Activated CD4-positive, CD25-positive, alpha-beta regulatory T cell (primary cell): Measurements from ENCODE around the gene NKD2.
"Not testable (repeated sequence)": the region's sequence is repeated elsewhere in the genome, so short reads cannot be mapped to it uniquely, and the experiment has no call there.

ENCODE experiments used
- DNase-seq, 4 experiments: peaks; one replicate each; lab custom pipeline; 2025; lab: John Stamatoyannopoulos, UW

NKD2 gene

DNA sequence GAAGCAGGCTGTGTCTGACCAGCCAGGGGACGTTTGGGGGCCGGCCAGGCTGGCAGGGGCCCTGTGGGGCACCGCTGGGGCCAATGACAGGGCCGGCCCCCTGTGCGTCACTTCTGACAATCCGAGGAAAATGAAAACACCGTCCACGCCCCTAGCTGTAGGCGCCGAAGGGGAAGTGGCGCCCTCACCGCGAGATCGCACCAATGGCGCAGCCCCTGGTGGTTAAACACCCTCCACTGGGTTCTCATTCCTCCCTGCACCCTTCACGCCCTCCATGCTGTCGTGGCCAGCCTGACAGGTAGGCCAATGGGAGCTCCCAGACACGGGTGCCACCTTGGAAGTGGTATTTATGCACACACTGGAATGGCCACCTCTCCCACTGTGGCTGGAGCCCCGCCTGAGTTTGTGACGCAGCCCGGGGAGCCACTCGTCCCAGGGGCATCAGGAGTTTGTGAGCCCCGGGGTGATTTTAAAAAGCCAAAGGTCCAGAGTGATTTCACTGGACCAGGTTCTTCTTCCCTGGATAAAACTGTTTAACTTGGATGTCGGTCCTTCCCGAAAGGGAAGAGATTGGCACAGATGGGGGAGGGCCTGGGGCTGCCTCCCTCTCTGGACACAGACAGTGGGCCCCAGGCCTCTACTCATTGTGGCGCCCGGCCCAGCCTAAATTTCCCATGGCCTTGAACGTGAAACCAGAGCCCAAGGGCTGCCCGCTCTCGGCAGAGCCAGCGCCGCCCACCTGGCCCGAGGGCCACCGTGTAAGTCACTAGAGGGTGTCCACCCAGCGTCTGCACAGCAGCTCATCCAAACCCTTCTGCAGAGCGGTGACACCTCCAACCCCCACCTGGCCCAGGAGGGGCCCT, 49.7 kb downstream of the NKD2 start:
- no peak for DNase-seq

DNA sequence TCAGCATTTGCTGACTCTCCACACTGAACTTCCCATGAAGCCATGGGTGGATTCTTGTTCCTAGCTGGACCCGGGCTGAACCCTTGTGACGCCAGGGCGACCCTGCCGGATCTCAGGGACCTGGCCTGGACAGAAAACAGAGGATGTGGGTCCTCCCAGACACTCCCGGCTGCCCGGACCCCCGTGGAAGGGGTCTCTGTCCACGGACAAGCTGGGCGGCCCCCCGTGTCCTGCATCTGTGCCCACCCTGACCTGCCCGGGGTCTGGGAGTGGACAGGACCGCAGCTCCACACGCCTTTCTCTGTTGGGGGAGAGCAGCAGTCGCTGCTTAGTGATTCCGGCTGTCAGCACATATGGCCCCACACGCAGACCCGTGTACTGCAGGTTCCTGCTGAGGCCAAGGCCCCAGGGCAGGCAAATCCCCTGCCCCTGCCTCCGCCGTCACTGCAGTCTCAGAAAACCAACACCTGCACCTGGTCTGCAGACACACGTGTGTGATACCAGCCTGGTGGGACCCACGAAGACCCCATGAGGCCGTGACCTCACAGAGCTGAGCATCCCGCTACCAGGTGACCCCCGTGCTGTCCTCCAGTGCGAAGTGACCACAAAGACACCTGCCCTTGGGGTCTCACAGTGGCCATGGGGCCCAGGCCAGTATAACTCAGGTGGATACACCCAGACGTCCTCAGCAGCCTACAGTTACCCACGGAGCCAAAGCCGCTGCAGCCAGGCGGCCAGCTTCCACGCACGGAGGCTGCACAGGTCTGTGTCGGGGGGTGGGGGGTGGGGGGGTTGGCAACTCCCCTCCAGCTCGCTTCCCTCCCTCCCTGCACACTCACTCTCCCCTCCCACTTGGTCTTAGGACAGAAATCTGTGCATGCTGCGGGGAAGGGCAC, 50.6 kb downstream of the NKD2 start:
- DNase-seq, result no peak

DNA sequence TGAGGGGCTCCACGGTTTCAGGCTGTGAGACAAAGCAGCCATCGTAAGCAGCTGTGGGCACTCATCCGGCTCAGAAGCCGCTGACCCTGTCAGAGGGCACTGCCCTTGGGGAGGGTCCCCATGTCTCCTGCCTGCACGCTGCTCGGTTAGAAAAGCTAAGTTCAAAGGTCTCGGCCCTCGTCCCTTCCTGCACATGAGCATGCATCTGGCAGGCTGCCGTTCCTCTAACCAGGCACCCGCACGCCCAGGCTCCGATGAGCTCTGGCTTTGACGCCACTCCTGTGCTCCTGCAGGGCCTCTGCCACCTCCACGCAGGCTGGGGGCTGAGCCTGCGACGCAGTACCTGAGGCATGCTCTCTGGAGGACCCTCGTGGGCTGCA, 51.3 kb downstream of the NKD2 start:
- no peak for DNase-seq

DNA sequence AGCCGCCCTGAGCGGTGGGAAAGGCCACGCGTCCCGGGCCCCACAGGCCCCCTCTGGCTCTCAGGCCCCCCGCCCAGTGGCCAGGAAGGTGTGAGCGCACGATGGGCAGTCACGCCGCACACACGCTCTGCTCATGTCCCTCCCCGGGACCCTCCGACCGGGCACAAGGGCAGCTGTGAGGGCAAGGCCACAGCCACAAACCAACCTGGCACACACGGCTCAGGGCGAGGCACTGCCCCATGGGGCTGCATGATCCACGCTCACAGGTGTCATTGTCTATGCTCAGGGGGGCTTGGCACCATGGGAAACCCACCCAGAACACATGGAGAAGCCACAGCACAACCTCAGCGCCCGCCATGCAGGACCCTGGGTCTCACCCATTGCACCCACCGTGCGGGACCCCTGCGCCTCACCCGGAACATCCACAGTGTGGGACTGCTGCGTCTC, 52.0 kb downstream of the NKD2 start:
- no peak for DNase-seq

DNA sequence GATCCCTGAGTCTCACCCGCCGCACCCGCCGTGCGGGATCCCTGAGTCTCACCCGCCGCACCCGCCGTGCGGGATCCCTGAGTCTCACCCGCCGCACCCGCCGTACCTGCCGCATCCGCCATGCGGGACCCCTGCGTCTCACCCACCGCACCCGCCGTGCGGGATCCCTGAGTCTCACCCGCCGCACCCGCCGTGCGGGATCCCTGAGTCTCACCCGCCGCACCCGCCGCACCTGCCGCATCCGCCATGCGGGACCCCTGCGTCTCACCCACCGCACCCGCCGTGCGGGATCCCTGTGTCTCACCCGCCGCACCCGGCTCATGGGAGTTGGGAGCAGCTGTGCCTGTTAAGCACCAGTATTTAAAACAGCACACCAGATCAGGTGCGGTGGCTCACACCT, 52.7 kb downstream of the NKD2 start:
- not testable (repeated sequence) for DNase-seq

DNA sequence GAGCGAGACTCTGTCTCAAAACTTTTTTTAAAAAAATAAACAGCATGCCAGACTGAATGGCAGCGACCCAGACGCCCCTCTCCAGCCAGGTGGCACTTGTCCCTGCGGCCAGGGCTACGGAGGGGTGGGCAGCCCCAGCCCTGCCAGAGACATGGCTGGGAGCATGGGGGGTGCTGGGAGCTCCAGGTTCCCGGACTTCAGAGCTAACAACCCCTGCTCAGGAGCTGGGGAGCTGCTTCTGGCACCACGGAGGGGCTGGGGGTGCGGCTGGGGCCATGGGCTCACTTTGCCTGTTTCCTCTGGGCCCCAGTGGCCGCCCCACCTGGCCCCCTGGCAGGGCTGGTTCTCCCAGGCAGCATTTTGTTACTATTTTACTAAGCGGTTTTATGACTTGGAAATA, 53.3 kb downstream of the NKD2 start:
- DNase-seq, result no peak

DNA sequence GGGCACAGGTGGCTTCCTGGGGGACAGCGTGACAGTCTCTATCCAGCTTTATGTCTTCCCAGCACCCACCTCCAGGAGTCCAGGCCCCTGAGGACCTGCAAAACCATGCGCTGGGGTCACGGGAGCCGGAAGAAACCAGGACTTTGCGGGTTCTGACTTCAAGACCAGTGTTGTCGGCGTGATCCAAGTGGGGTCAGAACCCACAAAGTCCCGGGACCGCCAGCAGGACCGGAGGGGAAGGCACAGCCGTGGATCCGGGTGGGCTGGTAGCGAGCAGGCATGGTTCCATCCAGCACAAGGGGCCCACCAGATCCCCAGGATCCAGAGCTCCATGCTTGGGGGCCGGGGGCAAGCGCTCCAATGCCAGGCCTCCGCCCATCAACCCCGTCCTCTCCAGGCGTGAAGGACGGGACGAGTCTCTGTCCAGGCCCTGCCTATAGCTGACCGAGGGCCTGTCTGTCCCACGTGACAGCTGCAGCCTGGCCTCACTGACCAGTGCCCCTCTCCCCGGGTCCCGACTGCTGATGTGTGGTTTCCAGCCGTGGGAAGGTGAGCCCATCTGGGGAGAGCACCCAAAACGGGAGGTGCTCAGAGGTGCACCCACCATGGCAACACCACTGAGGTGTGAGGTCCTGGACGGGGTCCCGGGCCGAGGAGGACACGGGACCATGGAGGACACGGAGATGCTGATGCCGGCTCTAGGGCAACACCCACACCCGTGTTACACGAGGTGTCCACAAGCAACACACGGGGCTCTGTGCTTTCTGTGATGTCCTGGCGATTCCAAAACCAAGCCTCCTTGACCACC, 54.4 kb downstream of the NKD2 start:
- no peak for DNase-seq

DNA sequence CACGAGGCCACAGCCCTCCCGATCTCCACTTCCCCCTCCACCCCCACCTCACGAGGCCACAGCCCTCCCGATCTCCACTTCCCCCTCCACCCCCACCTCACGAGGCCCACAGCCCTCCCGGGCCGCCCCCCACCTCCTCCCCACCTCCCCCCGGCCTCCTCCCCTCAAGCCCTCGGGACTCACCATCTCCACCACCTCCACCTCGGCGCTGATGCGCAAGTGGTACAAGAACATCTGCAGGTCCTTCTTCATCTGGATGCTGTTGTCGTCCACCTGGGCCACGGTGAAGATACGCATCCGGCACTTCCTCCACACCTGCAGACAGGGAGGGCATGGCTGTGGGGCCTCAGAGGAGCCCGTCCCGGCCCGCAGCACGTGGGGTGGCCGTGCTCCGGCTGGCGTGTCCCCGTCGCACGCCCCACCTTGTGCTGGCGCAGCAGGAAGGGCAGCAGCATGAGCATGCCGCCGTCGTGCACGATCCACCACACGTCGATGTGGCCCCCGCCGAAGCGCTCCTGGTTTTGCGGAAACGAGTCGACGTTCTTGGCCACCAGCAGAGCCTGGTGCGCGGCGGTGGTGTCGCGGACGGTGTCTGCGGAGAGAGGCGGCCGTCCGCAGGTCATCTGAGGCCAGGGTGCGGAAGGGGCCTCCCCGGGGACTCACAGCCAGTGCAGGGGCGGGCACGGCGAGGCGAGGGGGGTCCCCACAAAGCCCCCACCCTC, 55.2 kb downstream of the NKD2 start:
- DNase-seq, result no peak

DNA sequence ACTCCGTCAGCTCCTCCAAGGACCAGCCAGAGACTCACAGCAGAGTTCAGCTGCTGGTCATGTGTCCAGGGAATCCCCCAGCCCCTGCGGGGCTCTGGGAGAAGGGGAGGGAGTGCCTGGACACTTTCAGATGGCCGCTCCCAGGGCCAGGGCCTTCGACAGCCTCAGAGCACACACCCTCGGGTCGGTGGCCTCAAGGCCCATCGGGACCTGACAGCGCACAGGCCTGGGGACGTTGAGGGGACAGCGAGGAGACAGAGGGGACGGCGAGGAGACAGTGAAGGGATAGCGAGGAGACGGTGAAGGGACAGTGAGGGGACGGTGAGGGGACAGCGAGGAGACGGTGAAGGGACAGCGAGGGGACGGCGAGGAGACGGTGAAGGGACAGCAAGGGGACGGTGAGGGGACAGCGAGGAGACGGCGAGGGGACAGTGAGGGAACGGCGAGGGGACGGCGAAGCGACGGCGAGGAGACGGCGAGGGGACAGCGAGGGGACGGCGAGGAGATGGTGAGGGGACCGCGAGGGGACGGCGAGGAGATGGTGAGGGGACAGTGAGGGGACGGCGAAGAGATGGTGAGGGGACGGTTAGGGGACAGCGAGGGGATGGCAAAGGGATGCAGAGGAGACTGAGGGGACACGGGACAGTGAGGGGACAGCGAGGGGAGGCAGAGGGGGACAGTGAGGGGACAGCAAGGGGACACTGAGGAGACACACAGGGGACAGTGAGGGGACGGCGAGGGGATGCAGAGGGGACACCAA, 56.0 kb downstream of the NKD2 start:
- DNase-seq, result no peak

DNA sequence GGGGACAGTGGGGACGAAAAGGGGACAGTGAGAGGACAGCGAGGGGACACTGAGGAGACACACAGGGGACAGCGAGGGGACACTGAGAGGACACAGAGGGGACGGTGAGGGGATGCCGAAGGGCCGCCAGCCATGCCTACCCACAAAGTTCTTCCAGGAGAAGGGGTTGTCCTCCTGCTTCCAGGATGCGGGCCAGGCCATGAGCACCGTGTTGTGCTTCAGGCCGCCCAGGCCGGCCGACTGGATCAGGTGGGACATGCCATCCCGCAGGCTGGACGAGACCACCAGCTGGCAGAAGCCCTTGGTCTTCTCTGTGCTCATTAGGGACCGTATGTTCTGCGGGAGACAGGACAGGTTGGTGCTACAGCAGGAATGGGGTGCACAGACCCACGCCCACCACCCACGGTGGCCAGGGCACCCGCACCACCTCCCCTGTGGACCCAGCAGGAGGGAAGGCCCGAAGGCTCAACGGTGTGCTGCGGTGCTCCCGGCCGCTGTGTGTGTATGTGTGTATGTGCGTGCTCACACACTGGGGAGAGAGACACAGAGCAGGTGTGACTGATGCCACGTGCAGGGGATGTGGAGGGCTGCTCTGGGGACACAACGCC, 56.6 kb downstream of the NKD2 start:
- no peak for DNase-seq

DNA sequence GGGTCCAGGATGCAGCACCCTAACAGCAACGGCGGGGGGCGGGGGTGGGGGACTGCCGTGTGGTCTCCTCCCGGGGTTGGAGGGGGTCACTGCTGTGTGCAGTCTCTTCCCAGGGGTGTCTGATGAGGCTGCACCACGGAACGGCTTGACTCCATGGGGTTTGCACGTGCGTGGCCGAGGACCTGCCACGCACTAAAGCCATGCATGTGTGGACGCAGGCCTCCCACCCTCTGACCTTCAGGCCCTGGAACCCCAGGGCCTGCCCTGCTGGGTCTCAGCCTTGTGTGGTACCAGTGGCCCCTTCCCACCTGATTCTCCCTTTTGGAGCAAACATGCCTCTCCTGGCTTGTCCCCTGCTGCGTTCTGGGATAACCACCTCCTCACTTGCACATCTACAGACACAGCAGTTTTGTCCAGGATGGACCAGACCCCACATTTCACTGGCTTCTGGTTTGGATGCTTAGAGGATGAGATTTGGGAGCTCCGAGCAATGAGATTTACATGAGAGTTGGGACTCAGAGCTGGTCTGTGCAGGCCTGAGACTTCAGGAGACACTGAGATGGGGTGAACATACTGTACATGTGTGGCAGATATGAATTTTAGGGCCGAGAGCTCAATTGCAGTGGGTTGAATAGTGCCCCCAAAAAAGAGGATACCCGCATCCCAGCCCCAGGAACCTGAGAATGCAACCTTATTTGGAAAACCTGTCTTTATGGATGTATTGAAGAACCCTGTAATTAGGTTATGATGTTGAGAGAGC, 57.5 kb downstream of the NKD2 start:
- no peak for DNase-seq

DNA sequence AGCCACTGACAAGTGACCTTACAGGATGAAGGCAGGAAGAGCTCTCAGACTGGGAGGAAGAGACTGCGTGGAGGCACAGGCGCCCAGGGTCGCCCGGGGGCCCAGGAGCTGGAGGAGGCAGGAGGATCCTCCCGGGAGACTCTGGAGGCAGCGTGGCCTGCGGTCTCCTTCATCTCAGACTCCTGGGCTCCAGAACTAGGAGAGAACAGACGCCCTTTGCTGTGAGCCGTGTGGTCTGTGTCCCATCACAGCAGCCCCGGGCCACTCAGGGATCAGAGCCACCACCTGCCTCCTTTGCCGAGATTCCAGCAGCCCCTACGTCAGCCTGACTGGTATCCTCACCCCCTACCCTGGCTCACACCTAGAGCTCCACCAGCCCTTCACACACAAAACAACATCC, 58.1 kb downstream of the NKD2 start:
- DNase-seq, result no peak

DNA sequence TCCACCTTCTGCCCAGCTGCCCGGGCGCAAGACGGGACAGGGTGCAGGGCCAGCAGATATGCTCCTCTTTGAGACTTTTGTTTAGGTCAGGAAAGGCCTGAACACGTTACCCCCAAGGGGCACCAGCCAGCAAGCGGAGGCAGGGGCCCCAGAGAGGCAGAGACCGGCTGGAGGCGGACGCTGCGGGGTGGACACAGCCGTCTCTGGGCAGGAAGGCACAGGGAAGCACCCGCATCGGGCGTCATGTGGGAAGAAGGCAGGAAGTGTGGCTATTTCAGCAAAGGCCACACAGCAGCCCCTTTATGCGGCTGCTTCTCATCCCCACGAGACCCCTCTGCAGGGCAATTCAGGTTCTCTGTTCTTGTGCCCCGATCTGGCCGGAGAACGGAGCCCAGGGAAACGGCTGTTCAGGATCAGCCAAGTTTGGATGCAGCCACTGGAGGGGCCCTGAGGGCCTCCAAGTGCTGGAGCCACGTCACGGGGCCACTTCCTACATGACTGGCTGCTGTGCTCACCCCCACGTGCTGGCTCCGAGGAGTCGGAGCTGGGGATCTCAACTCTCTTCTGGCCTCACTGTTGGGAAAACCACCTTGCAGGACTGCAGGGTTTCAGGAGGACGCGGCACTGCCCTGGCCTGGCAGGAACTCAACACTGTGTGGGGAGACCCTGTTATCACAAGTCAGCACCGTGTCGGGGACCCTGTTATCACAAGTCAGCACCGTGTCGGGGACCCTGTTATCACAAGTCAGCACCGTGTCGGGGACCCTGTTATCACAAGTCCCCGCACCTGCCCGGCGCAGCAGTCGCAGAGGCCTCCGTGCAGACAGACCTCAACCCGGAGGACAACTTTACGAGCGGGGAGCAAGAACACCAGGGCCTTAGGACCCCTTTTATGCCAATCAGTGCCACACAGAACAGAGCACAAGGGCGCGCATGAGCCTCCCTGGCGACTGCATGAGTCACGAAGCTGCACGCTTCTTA, 58.8 kb downstream of the NKD2 start:
- DNase-seq, result no peak

DNA sequence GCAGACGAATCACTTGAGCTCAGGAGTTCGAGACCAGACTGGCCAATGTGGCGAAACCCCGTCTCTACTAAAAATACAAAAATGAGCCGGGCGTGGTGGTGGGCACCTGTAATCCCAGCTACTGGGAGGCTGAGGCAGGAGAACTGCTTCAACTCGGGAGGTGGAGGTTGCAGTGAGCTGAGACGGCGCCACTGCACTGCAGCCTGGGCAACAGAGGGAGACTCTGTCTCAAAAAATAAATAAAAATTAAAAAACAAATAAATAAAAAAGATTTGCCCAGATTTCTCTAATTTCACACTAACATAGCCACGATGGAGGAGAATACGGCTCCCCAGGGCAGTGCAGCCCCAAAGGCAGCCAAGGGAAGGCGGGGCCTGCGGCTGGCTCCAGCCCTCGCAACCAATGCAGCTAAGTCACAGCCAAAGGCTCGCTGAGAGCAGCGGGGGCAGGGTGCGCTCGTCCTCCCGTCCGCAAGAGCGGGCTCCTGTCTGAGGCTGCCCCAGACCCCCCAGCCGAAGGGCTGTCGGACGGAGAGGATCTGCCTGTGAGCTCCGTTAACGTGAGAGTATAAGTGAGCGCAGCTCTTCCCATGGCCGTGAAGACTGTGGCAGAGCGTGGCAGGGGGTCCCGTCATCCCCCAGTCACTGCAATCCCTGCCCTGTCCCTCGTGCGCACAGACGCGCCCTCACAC, 59.7 kb downstream of the NKD2 start:
- DNase-seq, result no peak

DNA sequence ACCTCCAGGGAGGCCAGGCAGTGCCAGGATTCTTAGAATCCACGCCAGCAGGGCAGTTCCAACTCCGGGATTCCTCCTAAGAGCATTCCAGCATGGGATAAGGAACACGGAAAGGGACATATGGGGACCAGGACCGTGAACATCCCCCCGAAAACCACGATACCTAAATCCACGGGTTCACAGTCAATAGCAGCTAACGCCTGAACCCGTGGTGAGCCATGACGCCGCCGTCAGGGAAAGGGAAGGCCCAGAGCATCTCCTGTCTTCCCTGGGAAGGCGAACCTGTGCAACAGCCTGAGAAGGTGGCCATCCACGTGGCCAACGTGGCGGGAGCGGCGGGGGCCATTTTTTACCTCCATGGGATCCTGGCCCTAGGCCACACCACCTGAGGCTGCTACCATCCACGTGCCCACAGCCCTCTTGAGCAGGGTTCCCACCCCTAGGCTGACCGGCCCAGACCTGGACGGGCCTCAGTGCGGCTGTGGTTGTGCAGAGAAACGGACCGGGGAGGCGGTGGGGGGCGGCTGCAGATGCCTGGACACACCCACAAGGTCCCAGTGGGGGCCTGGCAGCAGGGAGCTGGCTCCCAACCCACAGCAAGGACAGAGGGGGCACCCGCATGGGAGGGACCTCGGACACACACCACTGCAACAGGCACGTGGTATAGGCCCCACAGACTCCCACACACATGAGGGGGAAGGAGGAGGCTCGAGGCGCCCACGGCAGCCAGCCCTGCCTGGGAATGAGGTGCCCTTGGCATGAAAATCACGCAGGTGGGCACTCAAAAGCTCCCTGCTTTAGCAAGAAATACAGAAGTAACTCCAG, 60.5 kb downstream of the NKD2 start:
- no peak for DNase-seq

DNA sequence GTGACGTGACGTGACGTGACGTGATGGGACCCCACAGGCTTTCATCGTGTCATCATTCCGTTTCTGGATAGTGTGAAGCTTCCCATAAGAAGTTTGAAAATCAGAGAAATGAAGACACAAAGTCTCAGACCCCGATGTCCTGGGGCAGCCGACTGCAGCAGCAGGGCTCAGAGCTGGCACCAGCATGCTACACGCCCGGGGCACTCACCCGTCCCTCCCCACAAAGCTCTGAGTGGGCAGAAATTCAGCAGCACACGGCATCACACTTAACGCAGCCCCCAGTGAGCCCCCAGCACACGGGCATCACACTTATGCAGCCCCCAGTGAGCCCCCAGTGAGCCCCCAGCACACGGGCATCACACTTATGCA, 61.1 kb downstream of the NKD2 start:
- DNase-seq, result no peak
